Ishikawa (cell line): ENCODE data around the gene ADGRF1.

Source experiments
- CEBPB ChIP-seq: IDR thresholded peaks from 2 replicates; pipeline ENCODE4 v1.6.1; 2012
- EP300 ChIP-seq: IDR thresholded peaks from 2 replicates; pipeline ENCODE4 v1.6.1; 2012; ENCODE audit warnings: borderline replicate concordance
- MAX ChIP-seq: IDR thresholded peaks from 2 replicates; pipeline ENCODE4 v1.6.1; 2012
- RAD21 ChIP-seq: IDR thresholded peaks from 2 replicates; pipeline ENCODE4 v1.6.1; 2012; ENCODE audit warnings: low read depth
- YY1 ChIP-seq: IDR thresholded peaks from 2 replicates; pipeline ENCODE4 v1.6.1; 2012; ENCODE audit warnings: low read depth
- ZBTB7A ChIP-seq: IDR thresholded peaks from 2 replicates; pipeline ENCODE4 v1.6.1; 2012; ENCODE audit warnings: low read depth
- TF ChIP-seq, protein P1 (sequence below): IDR thresholded peaks from 2 replicates; pipeline ENCODE4 v1.6.1; 2012

DNA sequence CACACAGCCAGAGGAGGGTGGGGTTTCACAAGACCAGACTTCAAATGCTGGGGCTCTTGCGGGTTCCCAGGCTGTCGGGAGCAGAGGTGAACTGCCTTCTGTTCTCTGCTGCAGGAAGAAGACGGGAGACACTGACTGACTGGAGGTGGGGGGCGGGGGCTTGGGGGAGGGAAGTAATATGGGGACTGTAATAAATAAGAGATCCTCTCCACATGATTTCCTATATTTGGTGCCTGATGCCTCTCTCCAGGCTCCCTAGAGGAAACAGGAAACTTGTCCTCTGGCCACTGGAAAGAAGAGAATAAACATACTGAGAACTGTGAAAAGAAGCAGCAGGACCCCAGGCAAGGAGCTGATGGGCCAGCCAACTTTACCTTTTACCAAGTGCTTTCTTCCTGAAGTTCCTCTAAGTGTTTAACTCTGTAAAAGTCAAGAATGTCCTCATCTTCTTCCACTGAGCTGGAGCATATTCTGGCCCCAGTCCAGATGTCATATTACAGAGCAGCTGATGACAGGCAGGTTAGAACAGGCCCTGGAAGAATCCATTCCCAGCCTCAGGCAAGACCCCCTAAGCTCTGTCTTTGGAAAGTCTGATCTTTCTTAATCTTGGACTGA lies 87.2 kb downstream of the ADGRF1 start:
- TF ChIP-seq YY1 = no peak
- TF ChIP-seq EP300 = no peak
- TF ChIP-seq, protein P1, sequence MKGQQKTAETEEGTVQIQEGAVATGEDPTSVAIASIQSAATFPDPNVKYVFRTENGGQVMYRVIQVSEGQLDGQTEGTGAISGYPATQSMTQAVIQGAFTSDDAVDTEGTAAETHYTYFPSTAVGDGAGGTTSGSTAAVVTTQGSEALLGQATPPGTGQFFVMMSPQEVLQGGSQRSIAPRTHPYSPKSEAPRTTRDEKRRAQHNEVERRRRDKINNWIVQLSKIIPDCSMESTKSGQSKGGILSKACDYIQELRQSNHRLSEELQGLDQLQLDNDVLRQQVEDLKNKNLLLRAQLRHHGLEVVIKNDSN = no peak
- no peak for TF ChIP-seq CEBPB
- TF ChIP-seq ZBTB7A = no peak
- TF ChIP-seq MAX = no peak
- TF ChIP-seq RAD21 = no peak
